B cell (primary cell): ENCODE results near the gene ZBTB40. TPM values are rescaled to one million over a fixed set of nuclear protein-coding genes. Genes with fewer than 3 reads are reported as not detected.

Source experiments
- ATAC-seq: fragments of 200-7000 bp; cut with Tn5 transposase; one replicate; pipeline ENCODE4 v1.10.0; 2021; ENCODE audit warnings: low read depth, mild to moderate bottlenecking, moderate number of reproducible peaks, moderate library complexity
- CTCF ChIA-PET: fragments of 350-600 bp; sonication (Branson Sonifier 250); formaldehyde crosslinking; loops from one replicate; lab custom pipeline; 2021; ENCODE audit warnings: antibody characterized with exemption, inconsistent platforms; lab: Charles Lee
- POLR2A ChIA-PET: fragments of 350-600 bp; sonication (Branson Sonifier 250); formaldehyde crosslinking; loops from one replicate; lab custom pipeline; 2021; ENCODE audit warnings: antibody characterized with exemption; lab: Charles Lee
- DNase-seq: peaks from one replicate; pipeline ENCODE4 v3.0.0; 2013
- H2AFZ ChIP-seq: 2 replicates; pipeline ENCODE4 v1.6.1; 2012; ENCODE audit warnings: mild to moderate bottlenecking, low read depth, low read length; ENCODE audit not compliant: insufficient read depth, poor library complexity, severe bottlenecking
- H3K27ac ChIP-seq, 2 donors: 1 replicate in 1 of 2; 2 replicates in 1 of 2; pipeline ENCODE4 v1.5.1; 2012 to 2013; ENCODE audit warnings: low read length in 2 of 2, mild to moderate bottlenecking in 2 of 2, moderate library complexity in 1 of 2
- H3K27me3 ChIP-seq, 4 experiments: fragments of 200-600 bp in 1 of 4; sonication (generic) in 1 of 4; replicated peaks in 1 of 4; 1 replicate in 2 of 4; 2 replicates in 2 of 4; pipeline versions ENCODE4 v1.6.1 to v1.7.0; 2013 to 2016; ENCODE audit warnings: low read length in 3 of 4, mild to moderate bottlenecking in 2 of 4, mixed read lengths in 1 of 4, moderate library complexity in 1 of 4; ENCODE audit not compliant: insufficient read depth in 4 of 4, control insufficient read depth in 3 of 4; ENCODE audit errors: control extremely low read depth in 1 of 4
- H3K36me3 ChIP-seq, 2 experiments: replicated peaks in 1 of 2; 1 replicate in 1 of 2; 2 replicates in 1 of 2; pipeline versions ENCODE4 v1.6.1 to v1.7.1; 2013; ENCODE audit warnings: low read length in 1 of 2; ENCODE audit not compliant: insufficient read depth in 2 of 2, control insufficient read depth in 1 of 2; ENCODE audit errors: control extremely low read depth in 1 of 2, extremely low read depth in 1 of 2
- H3K4me1 ChIP-seq, 2 donors: fragments of 200-600 bp in 1 of 2; sonication (generic) in 1 of 2; 1 replicate in 1 of 2; 2 replicates in 1 of 2; pipeline versions ENCODE4 v1.5.1 to v1.6.1; 2013 to 2017; ENCODE audit warnings: low read length in 2 of 2; ENCODE audit not compliant: control insufficient read depth in 2 of 2, insufficient read depth in 2 of 2
- H3K4me2 ChIP-seq: replicated peaks from 2 replicates; pipeline ENCODE3; 2012; ENCODE audit warnings: mild to moderate bottlenecking, low read depth, low read length; ENCODE audit not compliant: poor library complexity, severe bottlenecking
- H3K4me3 ChIP-seq, 5 experiments: fragments of 200-600 bp in 1 of 5; sonication (generic) in 1 of 5; 1 replicate in 3 of 5; 2 replicates in 2 of 5; pipeline versions ENCODE4 v1.5.1 to v1.7.0; 2011 to 2016; ENCODE audit warnings: low read length in 4 of 5, mild to moderate bottlenecking in 4 of 5, low read depth in 2 of 5, control low read depth in 1 of 5, moderate library complexity in 1 of 5; ENCODE audit not compliant: insufficient read depth in 1 of 5; ENCODE audit errors: control extremely low read depth in 1 of 5, extremely low read depth in 1 of 5
- H3K79me2 ChIP-seq: fragments of 200-600 bp; sonication (generic); one replicate; pipeline ENCODE4 v1.6.0; 2016; ENCODE audit warnings: low read length; ENCODE audit not compliant: control insufficient read depth, insufficient read depth
- H3K9ac ChIP-seq: fragments of 200-600 bp; sonication (generic); 2 replicates; pipeline ENCODE4 v1.6.1; 2017; ENCODE audit warnings: mild to moderate bottlenecking, low read length, moderate library complexity
- H3K9me3 ChIP-seq, 3 donors: one replicate each; pipeline versions ENCODE4 v1.6.1 to v1.7.1; 2013; ENCODE audit warnings: low read length in 2 of 3; ENCODE audit not compliant: control insufficient read depth in 2 of 3, insufficient read depth in 1 of 3; ENCODE audit errors: control extremely low read depth in 1 of 3
- H4K20me1 ChIP-seq: 2 replicates; pipeline ENCODE4 v1.6.0; 2012; ENCODE audit warnings: mild to moderate bottlenecking, low read length; ENCODE audit not compliant: insufficient read depth, control insufficient read depth, poor library complexity, severe bottlenecking
- H3K27ac Mint-ChIP-seq: one replicate; pipeline ENCODE4 v1.8.0; 2021; ENCODE audit warnings: mixed read lengths
- H3K27me3 Mint-ChIP-seq: one replicate; pipeline ENCODE4 v1.8.0; 2021; ENCODE audit warnings: mixed read lengths
- H3K4me1 Mint-ChIP-seq: one replicate; pipeline ENCODE4 v1.8.0; 2021; ENCODE audit warnings: mixed read lengths
- H3K4me3 Mint-ChIP-seq: one replicate; pipeline ENCODE4 v1.8.0; 2021; ENCODE audit warnings: mixed read lengths
- H3K9me3 Mint-ChIP-seq: one replicate; pipeline ENCODE4 v1.8.0; 2022; ENCODE audit warnings: mixed read lengths; ENCODE audit not compliant: insufficient read depth
- CTCF ChIP-seq: fragments of 200-600 bp; IDR thresholded peaks from one replicate; pipeline ENCODE4 v1.8.0; 2022; ENCODE audit warnings: antibody characterized with exemption, mild to moderate bottlenecking
- EZH2 ChIP-seq: IDR thresholded peaks from 2 replicates; pipeline ENCODE4 v1.6.1; 2012; ENCODE audit warnings: borderline replicate concordance, low read depth, mild to moderate bottlenecking, moderate library complexity, low read length; ENCODE audit not compliant: insufficient read depth, poor library complexity, severe bottlenecking
- WGBS: methylation state at CpG from one replicate; pipeline ENCODE4 v1.1.5; 2013; ENCODE audit warnings: missing lambda C conversion rate; ENCODE audit not compliant: insufficient coverage; 5-methylcytosine and 5-hydroxymethylcytosine counted together
- intact Hi-C: fragments of 100-400 bp; cut with micrococcal nuclease; formaldehyde crosslinking; loops from one replicate; pipeline ENCODE4 v1.10.0; 2022
- polyA plus RNA-seq: library from polyadenylated mRNA; depleted of rRNA; stranded (reverse); fragments of >200 nt; gene quantifications from 2 replicates; pipeline ENCODE4 v1.2.3, GENCODE V29; 2012
- total RNA-seq, 2 donors: library from RNA; stranded (reverse); fragments of 120-200 nt in 1 of 2; gene quantifications; 1 replicate in 1 of 2; 2 replicates in 1 of 2; pipeline versions ENCODE4 v1.2.3 to v1.2.4, GENCODE V29; 2013 to 2022

Gene ZBTB40
- total and polyA plus RNA-seq, 2 donors (not counting 1 experiment from before 2014, with no cell fraction given), result 30.9 to 51.9 TPM

- no peak overlapping the region for H3K4me3 Mint-ChIP-seq
- POLR2A ChIA-PET, result no interaction called here
- Histone ChIP-seq H3K4me1 (peaks cover 4 to 14% of the 10 kb centered on the region in 2 donors), H3K27me3 (peaks cover 0 to 27% (median 10%) of the 10 kb centered on the region in 4 experiments), H3K4me2 (no peak overlapping the region), H3K27ac (no peak overlapping the region), H3K79me2 (no peaks in the 10 kb centered on the region), H4K20me1 (no peaks in the 10 kb centered on the region), H3K4me3 (no peak overlapping the region), H3K36me3 (no peaks in the 10 kb centered on the region), H3K9ac (no peak overlapping the region), H2AFZ (no peak overlapping the region), H3K9me3 (peaks cover 0 to 4% (median 0%) of the 10 kb centered on the region in 3 donors)
- H3K4me1 Mint-ChIP-seq, result peaks cover 11% of the 10 kb centered on the region
- ATAC-seq, result no peak
- H3K9me3 Mint-ChIP-seq, result no peaks in the 10 kb centered on the region
- 79% methylated on average over 6 of the region's 7 CpGs for WGBS
- H3K27me3 Mint-ChIP-seq, result peaks cover 47% of the 10 kb centered on the region
- H3K27ac Mint-ChIP-seq, result no peak overlapping the region
- TF ChIP-seq EZH2, result no peak
- no peak for TF ChIP-seq CTCF
- no peak for DNase-seq
- intact Hi-C loops, result no loop called here
- CTCF ChIA-PET, result no interaction called here
These were observed 36.2 kb upstream of the ZBTB40 start for GRCh38 chr1:22415489-22415888.

GRCh38 chr1:22416555-22417454 is 34.8 kb upstream of the ZBTB40 start:
- H3K9me3 ChIP-seq, result peaks cover 0 to 4% (median 0%) of the 10 kb centered on the region in 3 donors
- Mint-ChIP-seq H3K9me3 (no peaks in the 10 kb centered on the region), H3K4me1 (peaks cover 11% of the 10 kb centered on the region), H3K27ac (no peak overlapping the region), H3K27me3 (peaks cover 47% of the 10 kb centered on the region), H3K4me3 (no peak overlapping the region)
- intact Hi-C loops, result no loop called here
- peak overlapping the region; percentile 9 for H3K4me2 ChIP-seq
- no peak overlapping the region for H3K4me3 ChIP-seq
- CTCF ChIA-PET, result interaction anchor here (0.7 to 1.3 kb wide), 5 partner anchors 9 to 287 kb away, joined by 3 to 4 read pairs (median 3); no protein-coding TSS in a partner anchor
- TF ChIP-seq EZH2 (no peak), CTCF (peak; percentile 79)
- no peaks in the 10 kb centered on the region for H3K36me3 ChIP-seq
- no peaks in the 10 kb centered on the region for H3K79me2 ChIP-seq
- no peaks in the 10 kb centered on the region for H4K20me1 ChIP-seq
- H3K27ac ChIP-seq, result no peak overlapping the region
- POLR2A ChIA-PET, result interaction anchor here (0.5 kb wide), 1 partner anchor 13 kb away, joined by 5 read pairs; no protein-coding TSS in a partner anchor
- WGBS, result 11% methylated on average over 8 of the region's 13 CpGs
- peaks cover 0 to 30% (median 12%) of the 10 kb centered on the region in 4 experiments for H3K27me3 ChIP-seq
- H3K4me1 ChIP-seq, result peaks cover 4 to 14% of the 10 kb centered on the region in 2 donors
- no peak overlapping the region for H3K9ac ChIP-seq
- ATAC-seq (peak; percentile 56), DNase-seq (peak; percentile 71)
- no peak overlapping the region for H2AFZ ChIP-seq
